ENCODE data around the gene ALKBH7. TPM values are rescaled to one million over a fixed set of nuclear protein-coding genes. Genes with fewer than 3 reads are reported as not detected.
"Not testable (repeated sequence)": the region's sequence is repeated elsewhere in the genome, so short reads cannot be mapped to it uniquely, and the experiment has no call there.

The ALKBH7 gene
- total RNA-seq, 6 experiments from 2014 or later, result 40.8 to 60.7 (median 47.9) TPM

DNA sequence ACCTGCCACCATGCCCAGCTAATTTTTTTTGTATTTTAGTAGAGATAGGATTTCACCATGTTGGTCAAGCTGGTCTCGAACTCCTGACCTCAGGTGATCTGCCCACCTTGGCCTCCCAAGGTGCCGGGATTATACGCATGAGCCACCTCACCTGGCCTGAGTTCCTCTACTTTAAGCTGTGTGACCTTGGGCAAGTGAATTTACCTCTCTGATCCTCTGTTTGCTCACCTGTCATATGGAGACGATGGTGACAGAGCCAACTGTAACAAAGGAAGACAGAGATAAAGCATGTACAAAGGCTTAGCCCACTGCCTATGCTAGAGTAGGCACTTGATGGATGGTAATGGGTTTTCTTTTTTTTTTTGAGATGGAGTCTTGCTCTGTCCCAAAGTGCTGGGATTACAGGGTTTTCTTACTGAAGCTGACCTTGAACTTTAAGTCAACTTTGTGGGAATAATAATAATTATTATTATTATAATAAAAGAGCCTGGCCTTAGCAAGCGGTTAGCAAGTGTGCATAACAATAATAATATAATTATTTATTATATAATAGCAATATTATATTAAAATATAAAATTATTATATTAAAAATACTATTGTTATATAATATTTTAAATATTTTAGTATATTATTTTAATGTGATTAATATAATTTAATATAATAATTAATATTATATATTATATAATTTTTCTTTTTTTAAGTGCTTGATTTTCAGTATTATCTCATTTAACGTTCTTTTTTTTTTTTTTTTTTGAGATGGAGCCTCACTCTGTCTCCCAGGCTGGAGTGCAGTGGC is 37.9 kb upstream of the ALKBH7 start:
- Mint-ChIP-seq H3K4me1 (ENCODE audit: low read depth) (no peaks in the 10 kb centered on the region), H3K27me3 (ENCODE audit: insufficient read depth) (peaks cover 2% of the 10 kb centered on the region), H3K9me3 (no peaks in the 10 kb centered on the region), H3K4me3 (no peak overlapping the region), H3K27ac (no peak overlapping the region), H3K36me3 (ENCODE audit: low read depth) (no peaks in the 10 kb centered on the region)
- no peak for DNase-seq
- TF ChIP-seq, protein P1, sequence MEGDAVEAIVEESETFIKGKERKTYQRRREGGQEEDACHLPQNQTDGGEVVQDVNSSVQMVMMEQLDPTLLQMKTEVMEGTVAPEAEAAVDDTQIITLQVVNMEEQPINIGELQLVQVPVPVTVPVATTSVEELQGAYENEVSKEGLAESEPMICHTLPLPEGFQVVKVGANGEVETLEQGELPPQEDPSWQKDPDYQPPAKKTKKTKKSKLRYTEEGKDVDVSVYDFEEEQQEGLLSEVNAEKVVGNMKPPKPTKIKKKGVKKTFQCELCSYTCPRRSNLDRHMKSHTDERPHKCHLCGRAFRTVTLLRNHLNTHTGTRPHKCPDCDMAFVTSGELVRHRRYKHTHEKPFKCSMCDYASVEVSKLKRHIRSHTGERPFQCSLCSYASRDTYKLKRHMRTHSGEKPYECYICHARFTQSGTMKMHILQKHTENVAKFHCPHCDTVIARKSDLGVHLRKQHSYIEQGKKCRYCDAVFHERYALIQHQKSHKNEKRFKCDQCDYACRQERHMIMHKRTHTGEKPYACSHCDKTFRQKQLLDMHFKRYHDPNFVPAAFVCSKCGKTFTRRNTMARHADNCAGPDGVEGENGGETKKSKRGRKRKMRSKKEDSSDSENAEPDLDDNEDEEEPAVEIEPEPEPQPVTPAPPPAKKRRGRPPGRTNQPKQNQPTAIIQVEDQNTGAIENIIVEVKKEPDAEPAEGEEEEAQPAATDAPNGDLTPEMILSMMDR (IDR thresholded peaks at IDR 0.05), result no peak

DNA sequence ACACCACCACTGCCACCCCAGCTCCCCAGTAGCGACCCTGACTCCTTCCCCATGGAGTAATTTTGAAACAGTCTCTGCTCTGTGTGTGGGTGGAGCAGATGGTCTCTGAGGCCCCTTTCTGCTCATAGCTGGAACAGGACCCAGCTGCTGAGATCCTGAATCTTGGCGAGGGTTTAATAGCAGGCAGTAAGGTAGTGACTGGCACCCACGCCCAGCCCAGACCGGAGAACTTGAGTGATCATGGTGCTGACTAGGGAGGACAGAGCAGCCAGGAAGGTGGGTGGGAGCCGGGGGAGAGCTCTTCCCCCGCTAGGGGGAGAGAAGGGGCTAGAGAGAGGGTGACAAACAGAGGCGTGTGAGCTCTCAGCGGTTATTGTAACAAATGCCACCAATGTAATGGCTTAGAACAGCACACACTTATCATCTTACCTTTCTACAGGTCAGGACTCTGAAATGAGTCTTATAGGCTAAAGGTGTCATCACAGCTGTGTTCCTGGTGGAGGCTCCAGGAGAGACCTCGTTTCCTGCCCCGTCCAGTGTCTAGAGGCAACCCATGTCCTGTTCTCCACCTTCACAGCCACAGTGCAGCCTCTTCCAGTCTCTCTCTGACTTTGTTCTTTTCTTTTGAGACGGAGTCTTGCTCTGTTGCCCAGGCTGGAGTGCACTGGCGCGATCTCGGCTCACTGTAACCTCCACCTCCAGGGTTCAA is 31.9 kb upstream of the ALKBH7 start:
- TF ChIP-seq, protein P1 (IDR thresholded peaks at IDR 0.05), result no peak
- no peak for DNase-seq
- Mint-ChIP-seq H3K27ac (no peak overlapping the region), H3K27me3 (ENCODE audit: insufficient read depth) (no peaks in the 10 kb centered on the region; the same call in none of the 2 replicates), H3K4me3 (no peak overlapping the region), H3K4me1 (ENCODE audit: low read depth) (no peaks in the 10 kb centered on the region), H3K36me3 (ENCODE audit: low read depth) (no peaks in the 10 kb centered on the region), H3K9me3 (no peaks in the 10 kb centered on the region)

DNA sequence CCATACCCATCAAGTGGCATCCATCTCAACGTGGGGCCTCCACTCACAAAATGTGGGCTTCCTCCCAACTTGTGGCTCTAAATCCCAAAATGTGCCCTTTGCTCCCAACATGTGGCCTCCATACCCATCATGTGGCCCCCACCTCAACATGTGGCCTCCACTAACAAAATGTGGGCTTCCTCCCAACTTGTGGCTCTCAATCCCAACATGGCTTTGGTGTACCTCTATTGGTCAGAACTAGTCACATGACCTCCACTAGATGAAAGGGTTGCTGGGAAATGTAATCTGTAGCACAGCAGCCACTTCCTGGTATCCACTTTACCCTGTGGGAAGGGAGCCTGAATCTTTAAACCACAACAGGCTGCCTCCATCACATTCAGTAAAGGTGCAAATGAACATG is 29.1 kb upstream of the ALKBH7 start:
- H3K36me3 Mint-ChIP-seq (ENCODE audit: low read depth), result no peaks in the 10 kb centered on the region
- no peaks in the 10 kb centered on the region for H3K4me1 Mint-ChIP-seq (ENCODE audit: low read depth)
- H3K9me3 Mint-ChIP-seq, result no peaks in the 10 kb centered on the region
- H3K27ac Mint-ChIP-seq, result no peak overlapping the region
- DNase-seq, result no peak
- H3K27me3 Mint-ChIP-seq (ENCODE audit: insufficient read depth), result peaks cover 2% of the 10 kb centered on the region
- no peak overlapping the region for H3K4me3 Mint-ChIP-seq
- TF ChIP-seq, protein P1 (IDR thresholded peaks at IDR 0.05), result no peak

DNA sequence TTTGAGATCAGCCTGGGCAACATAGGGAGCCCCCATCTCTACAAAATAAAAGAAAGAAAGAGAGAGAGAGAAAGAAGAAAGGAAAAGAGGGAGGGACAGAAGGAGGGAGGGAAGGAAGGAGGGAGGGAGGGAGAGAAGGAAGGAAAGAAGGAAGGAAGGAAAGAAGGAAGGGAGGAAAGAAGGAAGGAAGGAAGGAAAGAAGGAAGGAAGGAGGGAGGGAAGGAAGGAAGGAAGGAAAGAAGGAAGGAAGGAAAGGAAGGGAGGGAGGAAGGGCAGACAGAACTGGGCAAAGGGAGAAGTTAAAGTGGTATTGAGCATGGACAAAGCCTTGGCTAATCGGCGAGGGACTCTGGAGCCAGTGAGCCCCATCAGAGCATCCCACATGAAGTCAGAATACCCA is 23.3 kb upstream of the ALKBH7 start:
- not testable (repeated sequence) for H3K4me1 Mint-ChIP-seq (ENCODE audit: low read depth); H3K27me3 Mint-ChIP-seq (ENCODE audit: insufficient read depth); H3K9me3 Mint-ChIP-seq; H3K4me3 Mint-ChIP-seq; DNase-seq; H3K36me3 Mint-ChIP-seq (ENCODE audit: low read depth); H3K27ac Mint-ChIP-seq

DNA sequence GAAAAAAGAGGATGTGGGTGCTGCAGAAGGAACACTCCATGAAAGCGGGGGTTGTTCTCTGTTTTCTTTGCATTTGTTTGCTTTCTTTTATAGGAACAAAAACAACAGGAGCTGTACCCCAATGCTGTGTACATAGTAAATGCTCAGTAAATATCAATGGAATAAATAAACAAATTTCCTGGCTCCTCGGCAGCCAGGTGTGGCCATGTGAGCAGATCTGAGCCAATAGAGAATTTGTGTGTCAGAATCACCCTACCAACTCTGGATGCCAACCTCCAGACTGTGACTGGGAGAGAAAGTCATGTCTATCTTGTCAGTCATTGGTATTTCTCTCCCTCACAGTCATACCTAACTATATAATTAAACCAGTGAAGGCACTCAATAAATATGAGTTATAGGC is 21.9 kb upstream of the ALKBH7 start:
- peaks cover 5% of the 10 kb centered on the region for H3K27me3 Mint-ChIP-seq (ENCODE audit: insufficient read depth)
- no peaks in the 10 kb centered on the region for H3K36me3 Mint-ChIP-seq (ENCODE audit: low read depth)
- H3K27ac Mint-ChIP-seq, result no peak overlapping the region
- no peaks in the 10 kb centered on the region for H3K4me1 Mint-ChIP-seq (ENCODE audit: low read depth)
- TF ChIP-seq, protein P1 (IDR thresholded peaks at IDR 0.05), result no peak
- no peaks in the 10 kb centered on the region for H3K9me3 Mint-ChIP-seq
- no peak overlapping the region for H3K4me3 Mint-ChIP-seq
- DNase-seq, result no peak

Data from HFFc6 (cell line).